Body of pancreas (tissue), 4 donors: ENCODE measurements around the gene NFX1. TPM values are rescaled to one million over a fixed set of nuclear protein-coding genes. Genes with fewer than 3 reads are reported as not detected.

ENCODE experiments used
- ATAC-seq: fragments of 150-250 bp; one replicate; pipeline ENCODE4 v1.9.1; 2016
- DNase-seq, 4 donors: peaks; one replicate each; pipeline ENCODE4 v3.0.0-alpha.2; 2019
- H3K27ac ChIP-seq, 4 donors: fragments of 200-600 bp; sonication (generic); 1 replicate in 3 of 4; 2 replicates in 1 of 4; pipeline versions ENCODE4 v1.5.1 to v1.6.1; 2016 to 2019; ENCODE audit warnings: mild to moderate bottlenecking in 1 of 4, mixed read lengths in 1 of 4, moderate library complexity in 1 of 4
- H3K27me3 ChIP-seq, 2 donors: fragments of 200-600 bp; sonication (generic); one replicate each; pipeline ENCODE4 v1.6.0; 2016; ENCODE audit warnings: mild to moderate bottlenecking in 1 of 2
- H3K36me3 ChIP-seq, 2 donors: fragments of 200-600 bp; sonication (generic); replicated peaks in 1 of 2; 2 replicates each; pipeline ENCODE4 v1.5.1; 2016; ENCODE audit warnings: low read depth in 2 of 2; ENCODE audit not compliant: insufficient read depth in 1 of 2
- H3K4me1 ChIP-seq: fragments of 200-600 bp; sonication (generic); one replicate; pipeline ENCODE4 v1.6.0; 2016
- H3K4me3 ChIP-seq, 2 donors: fragments of 200-600 bp; sonication (generic); 1 replicate in 1 of 2; 2 replicates in 1 of 2; pipeline ENCODE4 v1.5.1; 2016 to 2019
- H3K9me3 ChIP-seq, 3 donors: fragments of 200-600 bp; sonication (generic); 1 replicate in 2 of 3; 2 replicates in 1 of 3; pipeline ENCODE4 v1.5.1; 2016
- CTCF ChIP-seq, 7 experiments: fragments of 450-650 bp in 4 of 7; fragments of 200-600 bp in 3 of 7; sonication (generic) in 3 of 7; IDR thresholded peaks; one replicate each; pipeline ENCODE4 v1.5.1; 2016 to 2019; ENCODE audit warnings: antibody characterized with exemption in 7 of 7
- POLR2A ChIP-seq, 3 donors: fragments of 450-650 bp; IDR thresholded peaks; one replicate each; pipeline ENCODE4 v1.6.1; 2016; ENCODE audit warnings: antibody characterized with exemption in 3 of 3, mild to moderate bottlenecking in 2 of 3
- WGBS, 2 donors: methylation state at CpG; one replicate each; pipeline ENCODE4 v1.1.5; 2017; 5-methylcytosine and 5-hydroxymethylcytosine counted together
- intact Hi-C: fragments of 100-400 bp; cut with DNase I; formaldehyde crosslinking; loops from one replicate; pipeline ENCODE4 v1.15.1; 2023
- total RNA-seq, 2 donors: library from RNA; depleted of rRNA; stranded (reverse); fragments of >200 nt; gene quantifications; one replicate each; pipeline ENCODE4 v1.1.0, GENCODE V29; 2016

Gene NFX1
- total RNA-seq, 2 donors from 2014 or later = 22.1 to 26.4 TPM

GRCh38 chr9:33272061-33272460 lies 18.3 kb upstream of the NFX1 start:
- intact Hi-C loops = no loop called here
- Histone ChIP-seq H3K27ac (no peak overlapping the region), H3K9me3 (no peaks in the 10 kb centered on the region), H3K4me1 (no peaks in the 10 kb centered on the region), H3K36me3 (peaks cover 7 to 44% of the 10 kb centered on the region in 2 donors), H3K4me3 (no peak overlapping the region), H3K27me3 (no peaks in the 10 kb centered on the region)
- ATAC-seq = no peak
- no peak for DNase-seq
- 94 to 95% methylated on average over 1 of the region's 1 CpG for WGBS, 2 donors
- no peak for TF ChIP-seq CTCF (IDR thresholded peaks at IDR 0.05)
- TF ChIP-seq POLR2A (IDR thresholded peaks at IDR 0.05) = no peak

GRCh38 chr9:33273266-33273971 lies 16.9 kb upstream of the NFX1 start:
- DNase-seq (no peak), ATAC-seq (no peak)
- H3K27me3 ChIP-seq = no peaks in the 10 kb centered on the region
- no peaks in the 10 kb centered on the region for H3K9me3 ChIP-seq
- H3K36me3 ChIP-seq = peaks cover 11 to 52% of the 10 kb centered on the region in 2 donors
- TF ChIP-seq POLR2A (IDR thresholded peaks at IDR 0.05) = no peak
- H3K4me1 ChIP-seq = no peaks in the 10 kb centered on the region
- H3K27ac ChIP-seq = no peak overlapping the region
- 69 to 83% methylated on average over 3 of the region's 3 CpGs for WGBS, 2 donors
- intact Hi-C loops = no loop called here
- H3K4me3 ChIP-seq = no peak overlapping the region

DNA sequence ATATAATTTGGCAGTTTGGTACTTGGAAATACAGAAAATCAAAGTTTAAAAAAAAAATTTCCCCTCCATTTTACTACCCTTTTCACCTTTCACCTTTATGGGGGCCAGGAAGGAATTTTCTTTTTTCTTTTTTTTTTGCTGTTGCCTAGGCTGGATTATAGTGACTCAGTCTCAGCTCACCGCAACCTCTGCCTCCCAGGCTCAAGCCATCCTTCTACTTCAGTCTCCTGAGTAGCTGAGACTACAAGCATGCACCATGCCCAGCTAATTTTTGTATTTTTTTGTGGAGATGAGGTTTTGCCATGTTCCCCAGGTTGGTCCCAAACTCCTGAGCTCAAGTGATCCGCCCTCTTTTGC lies 16.4 kb upstream of the NFX1 start:
- no peak for DNase-seq
- Histone ChIP-seq H3K36me3 (peaks cover 11 to 51% of the 10 kb centered on the region in 2 donors), H3K27ac (no peak overlapping the region), H3K27me3 (no peaks in the 10 kb centered on the region), H3K4me1 (no peaks in the 10 kb centered on the region), H3K9me3 (no peaks in the 10 kb centered on the region), H3K4me3 (no peak overlapping the region)
- ATAC-seq = no peak
- intact Hi-C loops = no loop called here
- TF ChIP-seq POLR2A (IDR thresholded peaks at IDR 0.05) (no peak), CTCF (IDR thresholded peaks at IDR 0.05) (no peak)
- WGBS, 2 donors = 97 to 100% methylated on average over 2 of the region's 2 CpGs

DNA sequence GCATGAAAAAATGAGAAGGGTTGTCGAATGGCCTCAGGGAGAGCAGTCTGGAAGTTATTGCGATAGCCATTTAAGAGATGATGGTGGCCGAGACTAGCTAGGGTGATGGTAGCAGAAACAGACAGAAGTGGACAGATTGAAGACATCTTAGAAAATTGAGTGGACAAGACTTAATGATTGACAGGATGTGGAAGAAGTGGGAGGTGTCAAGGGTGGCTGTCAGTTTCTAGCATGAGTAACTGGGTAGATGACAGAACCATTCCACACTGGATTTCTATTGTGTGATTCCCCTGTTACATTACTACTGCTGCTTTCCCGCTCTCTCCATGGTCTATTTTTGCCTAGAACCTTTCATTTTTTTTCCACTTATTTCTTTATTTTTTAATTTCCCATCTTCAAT lies 12.8 kb upstream of the NFX1 start:
- no peaks in the 10 kb centered on the region for H3K9me3 ChIP-seq
- H3K4me1 ChIP-seq = no peaks in the 10 kb centered on the region
- H3K36me3 ChIP-seq = peaks cover 11 to 47% of the 10 kb centered on the region in 2 donors
- no peak for TF ChIP-seq CTCF (IDR thresholded peaks at IDR 0.05)
- no peak for TF ChIP-seq POLR2A (IDR thresholded peaks at IDR 0.05)
- H3K27ac ChIP-seq = no peak overlapping the region
- DNase-seq (no peak), ATAC-seq (no peak)
- no peaks in the 10 kb centered on the region for H3K27me3 ChIP-seq
- 96% methylated on average over 4 of the region's 4 CpGs for WGBS, 2 donors
- intact Hi-C loops = no loop called here
- H3K4me3 ChIP-seq = no peak overlapping the region

DNA sequence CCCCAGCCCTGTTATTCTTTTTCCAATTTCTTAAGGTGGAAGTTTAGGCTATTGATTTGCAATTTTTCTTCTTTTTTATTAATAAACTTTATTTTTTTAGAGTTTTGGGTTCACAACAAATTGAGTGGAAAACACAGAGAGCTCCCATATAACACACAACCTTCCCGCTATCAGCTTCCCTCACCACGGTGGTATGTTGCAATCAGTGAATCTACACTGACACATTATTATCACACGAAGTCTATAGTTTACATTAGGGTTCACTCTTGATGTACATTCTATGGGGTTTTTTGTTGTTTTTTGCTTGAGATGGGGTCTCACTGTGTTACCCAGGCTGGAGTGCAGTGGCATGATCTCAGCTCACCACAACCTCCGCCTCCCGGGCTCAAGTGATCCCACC lies 4.8 kb upstream of the NFX1 start:
- no peaks in the 10 kb centered on the region for H3K27me3 ChIP-seq
- peaks cover 4% of the 10 kb centered on the region for H3K4me1 ChIP-seq
- no peak overlapping the region for H3K27ac ChIP-seq
- no peak for ATAC-seq
- H3K4me3 ChIP-seq = no peak overlapping the region
- intact Hi-C loops = no loop called here
- 69 to 82% methylated on average over 5 of the region's 5 CpGs for WGBS, 2 donors
- no peak for DNase-seq
- no peaks in the 10 kb centered on the region for H3K9me3 ChIP-seq
- peaks cover 0 to 8% of the 10 kb centered on the region in 2 donors for H3K36me3 ChIP-seq
- TF ChIP-seq POLR2A (IDR thresholded peaks at IDR 0.05) (no peak), CTCF (IDR thresholded peaks at IDR 0.05) (no peak)
